Kidney (tissue), 14 donors: ENCODE measurements around the gene CAMK4. TPM values are rescaled to one million over a fixed set of nuclear protein-coding genes. Genes with fewer than 3 reads are reported as not detected.

Experiments
- DNase-seq, 5 donors: peaks; one replicate each; pipeline ENCODE4 v3.0.0-alpha.2; 2013 to 2020
- FAIRE-seq: peaks from 2 replicates; lab custom pipeline; 2012; peaks lifted over from hg19 to GRCh38; lab: Jason Lieb, UNC
- H3K27ac ChIP-seq, 2 donors: one replicate each; pipeline ENCODE4 v1.7.0; 2013; ENCODE audit warnings: low read depth in 2 of 2, low read length in 2 of 2, inconsistent platforms in 1 of 2
- H3K27me3 ChIP-seq: one replicate; pipeline ENCODE4 v1.7.1; 2013; ENCODE audit warnings: low read length, inconsistent platforms; ENCODE audit not compliant: control insufficient read depth, insufficient read depth
- H3K36me3 ChIP-seq, 3 donors: one replicate each; pipeline versions ENCODE4 v1.7.0 to v1.7.1; 2013; ENCODE audit warnings: low read length in 3 of 3, control low read depth in 1 of 3, inconsistent platforms in 1 of 3; ENCODE audit not compliant: insufficient read depth in 3 of 3, control insufficient read depth in 2 of 3
- H3K4me1 ChIP-seq, 3 donors: one replicate each; pipeline versions ENCODE4 v1.7.0 to v1.7.1; 2013; ENCODE audit warnings: low read length in 3 of 3, inconsistent platforms in 1 of 3, low read depth in 1 of 3; ENCODE audit not compliant: control insufficient read depth in 2 of 3, insufficient read depth in 2 of 3
- H3K4me3 ChIP-seq, 3 donors: one replicate each; pipeline versions ENCODE4 v1.7.0 to v1.8.1; 2013; ENCODE audit warnings: low read length in 3 of 3, control low read depth in 1 of 3, inconsistent platforms in 1 of 3
- H3K9ac ChIP-seq, 3 donors: one replicate each; pipeline versions ENCODE4 v1.7.0 to v1.7.1; 2013; ENCODE audit warnings: low read length in 3 of 3, control low read depth in 1 of 3, inconsistent platforms in 1 of 3
- H3K9me3 ChIP-seq, 3 donors: one replicate each; pipeline versions ENCODE4 v1.7.0 to v1.7.1; 2013; ENCODE audit warnings: low read length in 3 of 3, control low read depth in 1 of 3, inconsistent platforms in 1 of 3; ENCODE audit not compliant: control insufficient read depth in 2 of 3, insufficient read depth in 1 of 3
- CTCF ChIP-seq: IDR thresholded peaks from 3 replicates; pipeline ENCODE4 v1.5.1; 2012; ENCODE audit warnings: mild to moderate bottlenecking, moderate library complexity, borderline replicate concordance; ENCODE audit not compliant: insufficient read depth; ENCODE audit errors: extremely low read depth
- intact Hi-C: fragments of 100-400 bp; cut with DNase I; formaldehyde crosslinking; loops from one replicate; pipeline ENCODE4 v1.11.1; 2022
- polyA plus RNA-seq: library from polyadenylated mRNA; stranded (reverse); fragments of 350-450 nt; fragmentation: Illumina TruSeq; extraction: RNeasy Lipid Tissue Mini Kit (QIAGEN cat#74804); gene quantifications from one replicate; pipeline ENCODE4 v1.2.3, GENCODE V29; 2014; ENCODE audit warnings: low read depth, low replicate concordance; ENCODE audit not compliant: insufficient read depth
- total RNA-seq: library from RNA; stranded (reverse); fragmentation: NEBNext Ultra II Directional; extraction: Animal tissue kit (Norgen Biotek cat#: 25700); gene quantifications from one replicate; pipeline ENCODE4 v1.2.1, GENCODE V29; 2021
- donor health status: control.
- donor health status: control.
- donor health status: control.
- donor health status: control.
- donor health status: control.
- donor health status: DM: yes; HTN: yes; CAD: no.
- donor health status: Normal renal cell carcinoma (clear cell type).

The CAMK4 gene
- total and polyA plus RNA-seq, 2 donors from 2014 or later, result 0.37 to 4.7 TPM

- DNase-seq (peak in 4 of 5 donors; percentile 39 to 55 (median 50)), FAIRE-seq (no peak)
- peak; percentile 49 for TF ChIP-seq CTCF
- Histone ChIP-seq H3K4me1 (no peaks in the 10 kb centered on the region), H3K36me3 (no peaks in the 10 kb centered on the region), H3K9me3 (no peaks in the 10 kb centered on the region), H3K4me3 (no peak overlapping the region), H3K9ac (no peak overlapping the region), H3K27ac (no peak overlapping the region), H3K27me3 (no peaks in the 10 kb centered on the region)
- intact Hi-C loops, result no loop called here
These were observed 54.8 kb downstream of the CAMK4 start for GRCh38 chr5:111278858-111279504.

- H3K9ac ChIP-seq, result no peak overlapping the region
- no peak overlapping the region for H3K4me3 ChIP-seq
- no peak overlapping the region for H3K27ac ChIP-seq
- no peak for DNase-seq
- H3K9me3 ChIP-seq, result no peaks in the 10 kb centered on the region
- no peaks in the 10 kb centered on the region for H3K27me3 ChIP-seq
- no peaks in the 10 kb centered on the region for H3K4me1 ChIP-seq
- intact Hi-C loops, result no loop called here
- no peak for TF ChIP-seq CTCF
- no peaks in the 10 kb centered on the region for H3K36me3 ChIP-seq
- FAIRE-seq, result no peak
These were observed 56.2 kb downstream of the CAMK4 start for GRCh38 chr5:111280282-111280951.

- no peak for FAIRE-seq
- DNase-seq, result no peak
- Histone ChIP-seq H3K9ac (no peak overlapping the region), H3K36me3 (no peaks in the 10 kb centered on the region), H3K9me3 (no peaks in the 10 kb centered on the region), H3K4me3 (no peak overlapping the region), H3K4me1 (no peaks in the 10 kb centered on the region), H3K27ac (no peak overlapping the region), H3K27me3 (no peaks in the 10 kb centered on the region)
- no peak for TF ChIP-seq CTCF
- intact Hi-C loops, result no loop called here
These were observed 58.6 kb downstream of the CAMK4 start for GRCh38 chr5:111282798-111283197.
